Muscle layer of colon (tissue), 2 donors: ENCODE results near the gene ATAD3C.

Experiments
- H3K27ac ChIP-seq: one replicate; pipeline ENCODE4 v1.7.0; 2013; ENCODE audit warnings: low read depth, mild to moderate bottlenecking, low read length, moderate library complexity
- H3K27me3 ChIP-seq, 2 donors: one replicate each; pipeline ENCODE4 v1.7.0; 2013; ENCODE audit warnings: low read length in 2 of 2, mild to moderate bottlenecking in 2 of 2; ENCODE audit not compliant: insufficient read depth in 2 of 2, control insufficient read depth in 1 of 2
- H3K36me3 ChIP-seq: one replicate; pipeline ENCODE4 v1.7.0; 2013; ENCODE audit warnings: mild to moderate bottlenecking, low read length; ENCODE audit not compliant: insufficient read depth
- H3K4me1 ChIP-seq: one replicate; pipeline ENCODE4 v1.7.0; 2013; ENCODE audit warnings: mild to moderate bottlenecking, low read length; ENCODE audit not compliant: insufficient read depth
- H3K4me3 ChIP-seq, 2 donors: one replicate each; pipeline ENCODE4 v1.7.0; 2013; ENCODE audit warnings: low read length in 2 of 2, low read depth in 1 of 2, mild to moderate bottlenecking in 1 of 2, moderate library complexity in 1 of 2
- H3K9ac ChIP-seq: one replicate; pipeline ENCODE4 v1.7.0; 2013; ENCODE audit warnings: low read length
- H3K9me3 ChIP-seq: one replicate; pipeline ENCODE4 v1.7.0; 2013; ENCODE audit warnings: mild to moderate bottlenecking, low read length
- donor health status: abdominal sarcoma.
- donor health status: Adenocarcinoma of cecum.

Gene ATAD3C

DNA sequence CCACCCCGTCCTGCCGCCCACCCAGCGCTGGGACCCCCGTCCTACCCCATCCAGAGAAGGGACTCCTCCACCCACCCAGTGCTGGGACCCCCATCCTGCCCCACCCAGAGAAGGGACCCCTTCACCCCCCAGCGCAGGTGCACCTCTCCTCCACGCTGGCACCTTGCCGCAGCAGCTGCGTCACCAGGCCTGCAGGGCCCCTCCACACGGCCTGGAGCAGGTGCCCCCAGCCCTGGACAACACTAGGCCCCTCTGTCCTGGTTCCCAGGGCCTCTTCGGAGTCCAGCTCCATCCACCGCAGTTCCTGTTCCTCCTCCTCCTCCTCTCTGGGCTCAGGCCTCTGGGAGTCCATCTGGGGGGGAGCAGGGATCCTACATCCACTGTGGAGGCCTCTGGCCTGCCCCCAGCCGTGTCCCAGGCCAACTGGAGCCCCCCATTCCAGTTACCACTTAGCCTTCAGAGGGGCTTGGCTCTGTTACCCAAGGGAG lies 28.8 kb upstream of the ATAD3C start:
- Histone ChIP-seq H3K36me3 (no peaks in the 10 kb centered on the region), H3K9me3 (no peaks in the 10 kb centered on the region), H3K9ac (peak overlapping the region; percentile 27), H3K4me3 (peak overlapping the region; percentile 35 to 42), H3K27me3 (peaks cover 0 to 4% of the 10 kb centered on the region in 2 donors), H3K27ac (no peak overlapping the region), H3K4me1 (peaks cover 8% of the 10 kb centered on the region)

DNA sequence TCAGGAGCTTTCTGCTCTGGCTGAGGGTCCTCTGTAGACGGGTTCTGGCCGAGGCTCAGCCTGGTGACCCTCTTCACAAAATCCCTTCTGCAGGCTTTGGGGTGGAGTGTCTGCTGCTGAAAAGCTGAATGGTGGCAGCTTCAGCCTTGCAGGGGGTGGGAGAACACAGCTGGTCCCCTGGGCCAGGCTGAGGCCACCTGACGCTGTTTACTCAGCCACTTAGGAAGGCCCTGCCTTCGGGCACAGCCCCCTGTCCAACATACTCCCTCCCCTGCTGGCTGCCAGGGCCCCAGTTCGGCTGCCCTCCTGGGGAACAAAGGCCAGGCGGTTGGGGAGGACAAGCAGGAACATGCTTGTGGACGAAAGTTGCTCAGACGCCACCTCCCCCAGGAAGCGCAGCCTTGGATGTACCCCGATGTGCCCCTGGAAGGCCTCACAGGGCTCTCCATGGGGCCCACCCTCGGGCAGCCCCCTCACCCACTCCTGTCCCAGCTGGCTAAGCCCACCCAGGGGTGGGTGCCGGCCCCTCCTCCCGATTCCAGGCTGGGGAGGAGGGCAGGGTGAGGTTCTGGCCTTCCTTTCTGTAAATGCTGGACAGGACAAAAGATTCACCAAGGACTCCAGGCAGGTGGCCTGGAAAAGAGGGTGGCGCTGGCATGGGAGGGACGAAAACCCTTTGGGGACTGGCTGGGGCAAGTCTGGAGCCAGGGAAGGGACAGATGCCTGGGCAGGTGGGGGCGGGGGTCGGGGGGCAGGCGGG lies 28.2 kb upstream of the ATAD3C start, which contains the start of gene ANKRD65:
Gene ANKRD65 (minus strand): TSS at position 130 of the 760 bp plus-strand sequence. CDS start 271 bp downstream, outside the sequence.
- Histone ChIP-seq H3K27ac (no peak within 1 kb of the TSS), H3K9me3 (no peaks in the 10 kb centered on the region), H3K27me3 (peaks cover 0 to 4% of the 10 kb centered on the region in 2 donors), H3K4me3 (peak within 1 kb of the TSS; percentile 35 to 42), H3K9ac (peak within 1 kb of the TSS; percentile 27), H3K36me3 (no peaks in the 10 kb centered on the region), H3K4me1 (peaks cover 8% of the 10 kb centered on the region)

DNA sequence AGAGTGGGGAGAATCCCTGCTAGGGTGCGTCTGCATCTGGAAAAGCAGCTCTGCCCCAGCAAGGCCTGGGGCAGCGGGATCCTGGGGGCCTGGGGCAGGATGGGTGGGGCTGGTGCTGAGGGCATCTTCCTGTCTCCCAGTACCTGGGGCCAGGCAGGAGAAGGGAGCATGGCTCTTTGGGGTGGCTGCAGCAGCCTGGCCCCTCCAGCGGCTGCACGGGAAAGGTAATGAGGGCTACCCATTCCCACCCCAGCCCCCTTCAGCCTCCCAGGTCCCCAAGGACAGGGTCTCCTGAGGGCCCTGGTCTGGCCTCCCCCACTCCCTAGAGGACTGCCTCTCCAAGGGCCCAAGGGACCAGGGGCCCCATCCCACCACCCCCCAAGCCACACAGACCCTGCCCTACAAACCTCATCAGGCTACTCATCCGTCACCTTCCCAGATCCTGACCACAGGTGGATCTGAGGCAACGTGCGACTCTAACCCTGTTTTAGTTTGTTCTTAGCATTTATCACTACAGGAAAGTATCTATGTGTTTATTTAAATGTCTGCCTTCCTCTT lies 27.5 kb upstream of the ATAD3C start:
- Histone ChIP-seq H3K9ac (no peak overlapping the region), H3K27ac (no peak overlapping the region)

DNA sequence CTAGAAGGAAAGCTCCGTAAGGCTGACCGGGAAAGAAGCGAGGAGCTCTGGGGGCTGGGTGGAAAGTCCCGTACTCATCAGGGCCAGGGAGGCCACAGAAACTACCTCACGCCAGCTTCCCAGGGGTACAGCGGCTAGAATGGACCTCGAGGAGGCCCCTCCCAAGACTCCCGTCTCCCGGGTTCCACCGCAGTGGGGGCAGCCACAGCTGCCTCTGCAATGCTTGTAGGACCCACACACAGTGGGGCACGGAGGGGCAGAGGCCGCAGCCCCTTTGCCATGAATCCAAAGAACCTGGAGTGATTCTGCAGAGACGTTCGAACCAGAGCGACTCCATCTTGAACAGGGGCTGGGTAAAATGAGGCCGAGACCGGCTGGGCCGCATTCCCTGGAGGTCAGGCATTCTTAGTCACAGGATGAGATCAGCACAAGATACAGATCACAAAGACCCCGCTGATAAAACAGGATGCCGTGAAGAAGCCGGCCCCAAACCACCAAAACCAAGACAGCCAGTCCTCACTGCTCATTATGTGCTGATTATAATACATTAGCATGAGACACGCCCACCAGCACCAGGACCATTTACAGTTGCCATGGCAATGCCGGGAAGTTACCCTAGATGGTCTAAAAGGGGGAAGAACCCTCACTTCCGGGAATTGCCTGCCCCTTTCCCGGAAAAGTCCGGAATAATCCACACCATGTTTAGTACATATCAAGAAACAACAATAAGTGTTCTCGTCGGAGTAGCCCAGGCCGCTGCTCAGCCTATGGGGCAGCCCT lies 26.8 kb upstream of the ATAD3C start:
- no peak overlapping the region for H3K4me3 ChIP-seq
- H3K27me3 ChIP-seq, result peaks cover 0 to 4% of the 10 kb centered on the region in 2 donors
- no peaks in the 10 kb centered on the region for H3K9me3 ChIP-seq
- H3K4me1 ChIP-seq, result peaks cover 8% of the 10 kb centered on the region
- H3K9ac ChIP-seq, result no peak overlapping the region
- H3K36me3 ChIP-seq, result no peaks in the 10 kb centered on the region
- H3K27ac ChIP-seq, result no peak overlapping the region

More for the DNA sequence above, 27.5 kb upstream of the ATAD3C start:
- Histone ChIP-seq H3K36me3 (no peaks in the 10 kb centered on the region), H3K4me1 (peaks cover 8% of the 10 kb centered on the region), H3K9me3 (no peaks in the 10 kb centered on the region), H3K4me3 (no peak overlapping the region), H3K27me3 (peaks cover 0 to 4% of the 10 kb centered on the region in 2 donors)

DNA sequence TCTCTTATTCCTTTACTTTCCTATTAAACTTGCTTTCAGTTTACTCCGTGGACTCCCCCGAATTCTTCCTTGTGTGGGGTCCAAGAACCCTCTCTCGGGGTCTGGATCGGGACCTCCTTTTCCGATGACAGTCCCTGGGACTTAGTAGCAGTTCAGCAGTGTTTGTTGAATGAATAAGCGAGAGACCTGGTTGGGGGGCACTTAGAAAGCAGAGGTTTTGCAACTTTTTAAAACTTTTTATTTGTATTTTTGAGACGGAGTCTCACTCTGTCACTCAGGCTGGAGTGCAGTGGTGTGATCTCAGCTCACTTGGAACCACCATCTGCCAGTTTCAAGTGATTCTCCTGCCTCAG lies 26.3 kb upstream of the ATAD3C start:
- H3K4me1 ChIP-seq, result peaks cover 8% of the 10 kb centered on the region
- no peak overlapping the region for H3K9ac ChIP-seq
- no peak overlapping the region for H3K27ac ChIP-seq
- H3K4me3 ChIP-seq, result no peak overlapping the region
- H3K27me3 ChIP-seq, result peaks cover 0 to 4% of the 10 kb centered on the region in 2 donors
- no peaks in the 10 kb centered on the region for H3K9me3 ChIP-seq
- H3K36me3 ChIP-seq, result no peaks in the 10 kb centered on the region

DNA sequence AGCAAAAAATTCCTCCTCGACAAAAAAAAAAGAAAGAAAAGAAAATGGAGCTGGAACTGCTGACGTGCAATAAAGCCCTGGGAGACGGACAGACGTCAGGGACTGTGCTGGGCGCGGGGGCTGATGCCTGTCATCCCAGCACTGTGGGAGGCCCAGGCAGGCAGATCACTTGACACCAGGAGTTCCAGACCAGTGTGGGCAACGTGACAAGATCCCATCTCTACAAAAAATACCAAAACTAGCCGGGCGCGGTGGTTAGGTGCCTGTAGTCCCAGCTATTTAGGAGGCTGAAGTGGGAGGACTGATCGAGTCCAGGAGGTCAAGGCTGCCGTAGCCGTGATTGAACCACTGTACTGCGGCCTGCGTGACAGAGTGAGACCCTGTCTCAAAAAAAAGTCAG lies 24.8 kb upstream of the ATAD3C start:
- Histone ChIP-seq H3K9ac (no peak overlapping the region), H3K36me3 (no peaks in the 10 kb centered on the region), H3K27ac (no peak overlapping the region), H3K4me3 (no peak overlapping the region), H3K4me1 (peaks cover 12% of the 10 kb centered on the region), H3K27me3 (peaks cover 0 to 4% of the 10 kb centered on the region in 2 donors), H3K9me3 (no peaks in the 10 kb centered on the region)

GRCh38 chr1:1425426-1425752 lies 24.1 kb upstream of the ATAD3C start:
- Histone ChIP-seq H3K9ac (no peak overlapping the region), H3K27me3 (peaks cover 0 to 4% of the 10 kb centered on the region in 2 donors), H3K4me3 (no peak overlapping the region), H3K4me1 (peaks cover 19% of the 10 kb centered on the region), H3K36me3 (no peaks in the 10 kb centered on the region), H3K27ac (no peak overlapping the region), H3K9me3 (no peaks in the 10 kb centered on the region)

- Histone ChIP-seq H3K9me3 (no peaks in the 10 kb centered on the region), H3K27ac (no peak overlapping the region), H3K36me3 (no peaks in the 10 kb centered on the region), H3K4me1 (peaks cover 20% of the 10 kb centered on the region), H3K4me3 (no peak overlapping the region), H3K9ac (no peak overlapping the region), H3K27me3 (no peaks in the 10 kb centered on the region)
Measured at GRCh38 chr1:1425753-1426495, 23.6 kb upstream of the ATAD3C start.

- Histone ChIP-seq H3K36me3 (no peaks in the 10 kb centered on the region), H3K9me3 (no peaks in the 10 kb centered on the region), H3K4me1 (peaks cover 20% of the 10 kb centered on the region), H3K9ac (no peak overlapping the region), H3K4me3 (no peak overlapping the region), H3K27ac (no peak overlapping the region), H3K27me3 (no peaks in the 10 kb centered on the region)
Measured at GRCh38 chr1:1426496-1427105, 22.9 kb upstream of the ATAD3C start.

DNA sequence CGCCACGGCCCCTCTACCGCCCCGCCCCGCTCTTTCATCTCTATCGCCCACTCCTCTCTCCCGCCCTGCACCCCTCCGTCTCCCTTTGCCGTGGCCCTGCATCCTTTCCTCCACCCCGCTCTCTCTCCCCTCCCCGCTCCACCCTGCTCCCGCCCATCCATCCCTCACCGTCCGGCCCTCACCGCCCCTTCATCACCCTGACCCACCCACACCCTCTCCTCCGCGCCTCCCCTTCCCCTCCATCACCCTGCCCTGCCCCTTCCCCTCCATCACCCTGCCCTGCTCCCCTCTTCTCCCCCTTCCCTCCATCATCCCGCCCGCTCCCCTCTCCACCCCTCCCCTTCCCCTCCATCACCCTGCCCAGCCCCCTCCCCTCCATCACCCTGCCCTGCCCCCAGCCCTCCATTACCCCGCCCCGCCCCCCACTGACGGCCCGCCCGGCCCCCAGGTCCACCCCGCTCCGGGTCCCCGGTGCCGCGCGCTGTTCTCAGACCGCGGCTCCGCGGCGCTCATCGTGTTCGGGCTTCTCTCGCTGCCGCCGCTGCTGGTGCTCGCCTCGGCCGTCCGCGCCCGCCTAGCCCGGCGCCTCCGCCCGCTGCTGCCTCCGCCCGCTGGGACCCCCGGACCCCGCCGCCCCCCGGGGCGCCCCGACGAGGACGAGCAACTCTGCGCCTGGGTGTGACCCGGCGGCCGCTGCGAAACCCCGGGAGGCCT lies 22.2 kb upstream of the ATAD3C start:
- Histone ChIP-seq H3K9ac (no peak overlapping the region), H3K36me3 (no peaks in the 10 kb centered on the region), H3K4me1 (peaks cover 25% of the 10 kb centered on the region), H3K27ac (no peak overlapping the region), H3K4me3 (peak overlapping the region in 1 of 2 donors; percentile 27), H3K9me3 (no peaks in the 10 kb centered on the region), H3K27me3 (no peaks in the 10 kb centered on the region)
